Measurements from ENCODE around the gene IGFBPL1. TPM values are rescaled to one million over a fixed set of nuclear protein-coding genes. Genes with fewer than 3 reads are reported as not detected.

IGFBPL1 gene
- total RNA-seq, 1 donor from 2014 or later = not detected

DNA sequence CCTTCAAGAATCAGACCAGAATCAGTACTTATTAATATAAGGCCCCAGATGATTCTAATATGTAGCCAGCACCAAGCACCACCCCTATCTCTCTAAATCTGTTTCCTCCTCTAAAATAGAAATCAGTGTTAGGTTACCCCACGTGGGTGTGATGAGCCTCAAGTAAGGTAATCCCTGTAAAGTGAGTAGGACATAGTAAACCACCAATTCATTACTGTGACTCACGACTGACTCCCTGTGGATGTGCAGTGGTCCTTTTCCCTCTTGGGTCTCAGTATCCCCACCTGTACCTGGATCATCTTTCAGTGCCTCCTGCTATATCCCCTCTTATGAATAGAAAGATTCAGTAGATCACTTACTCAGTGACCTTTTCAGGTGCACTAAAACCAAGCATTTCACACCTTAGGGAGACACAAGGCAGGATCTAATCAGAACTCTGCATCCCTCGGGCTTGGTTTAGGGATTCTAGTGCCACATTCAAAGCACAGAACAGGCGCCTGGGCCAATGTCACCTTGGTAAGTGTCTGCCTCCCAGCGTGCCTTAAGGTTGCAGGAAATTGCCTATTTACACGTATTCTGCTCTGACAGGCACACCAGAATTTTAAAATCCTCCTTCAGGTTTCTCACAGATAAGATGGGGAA, 43.9 kb downstream of the IGFBPL1 start:
- DNase-seq (ENCODE audit: low spot score) = no peak

GRCh38 chr9:38377336-38378083, 46.7 kb downstream of the IGFBPL1 start:
- DNase-seq (ENCODE audit: low spot score) = peak; percentile 87

DNA sequence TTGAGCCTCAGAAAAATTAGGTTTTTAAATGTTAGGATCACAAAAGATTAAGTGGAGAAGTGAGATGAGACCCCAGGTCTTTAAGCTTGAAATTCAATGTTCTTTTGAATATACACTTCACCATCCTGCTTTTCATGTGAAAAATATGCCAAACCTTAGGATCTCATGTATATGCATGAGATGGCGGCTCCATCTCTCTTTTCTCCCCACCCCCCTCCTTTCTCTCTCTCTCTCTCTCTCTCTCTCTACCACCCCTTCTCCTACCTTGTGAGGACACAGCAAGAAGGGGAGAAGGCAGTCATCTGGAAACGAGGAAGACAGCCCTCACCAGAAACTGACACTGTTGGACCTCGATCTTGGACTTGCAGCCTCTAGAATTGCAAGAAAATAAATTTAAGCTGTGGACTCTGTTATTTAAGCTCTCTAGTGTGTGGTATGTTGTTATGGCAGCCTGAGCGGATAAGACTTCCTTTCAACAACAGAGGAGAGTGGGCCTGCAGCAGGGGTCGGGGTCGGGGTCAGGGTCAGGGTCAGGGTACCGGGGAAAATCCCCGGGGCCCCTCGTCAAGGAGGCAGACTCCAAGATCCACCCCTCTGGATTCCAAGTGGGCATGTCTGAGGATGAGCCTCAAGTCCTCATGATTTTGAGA, 48.1 kb downstream of the IGFBPL1 start:
- no peak for DNase-seq (ENCODE audit: low spot score)

GRCh38 chr9:38375572-38375963, 48.7 kb downstream of the IGFBPL1 start:
- peak; percentile 30 for DNase-seq (ENCODE audit: low spot score)

DNA sequence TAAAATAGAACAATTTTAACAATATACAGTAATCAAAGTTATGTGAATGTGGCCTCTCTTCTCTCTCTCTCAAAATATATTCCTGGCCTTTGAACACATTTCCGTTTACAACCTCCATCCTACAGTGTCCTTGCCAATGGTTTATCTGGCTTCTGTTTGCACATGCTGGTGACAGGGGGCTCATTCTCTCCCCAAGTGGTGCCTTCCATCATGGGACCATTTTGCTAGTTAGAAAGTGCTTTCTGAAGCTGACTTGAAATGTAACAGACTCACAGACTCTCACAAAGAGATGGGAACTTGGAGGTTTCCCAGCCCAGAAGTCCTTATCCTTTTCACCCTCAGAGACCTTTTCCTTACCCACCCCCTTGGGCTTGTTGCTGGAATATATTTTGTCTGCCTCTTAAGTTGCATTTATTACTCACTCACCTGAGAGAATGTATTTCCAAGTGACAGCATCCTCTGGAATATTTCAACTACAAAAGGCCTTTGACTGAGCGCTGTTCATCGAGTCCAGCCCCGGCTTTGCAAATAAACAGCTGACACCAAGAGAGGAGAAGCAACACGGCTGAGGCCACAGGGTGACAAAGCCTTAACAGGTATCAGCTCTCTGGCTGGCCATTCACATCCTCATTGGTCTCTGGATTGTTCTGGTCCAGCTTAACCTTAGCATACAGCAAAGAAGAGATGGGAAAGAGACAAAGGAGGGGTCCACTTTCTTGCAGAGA, 49.2 kb downstream of the IGFBPL1 start:
- DNase-seq (ENCODE audit: low spot score) = peak; percentile 39

GRCh38 chr9:38373679-38374078, 50.6 kb downstream of the IGFBPL1 start:
- DNase-seq (ENCODE audit: low spot score) = no peak

DNA sequence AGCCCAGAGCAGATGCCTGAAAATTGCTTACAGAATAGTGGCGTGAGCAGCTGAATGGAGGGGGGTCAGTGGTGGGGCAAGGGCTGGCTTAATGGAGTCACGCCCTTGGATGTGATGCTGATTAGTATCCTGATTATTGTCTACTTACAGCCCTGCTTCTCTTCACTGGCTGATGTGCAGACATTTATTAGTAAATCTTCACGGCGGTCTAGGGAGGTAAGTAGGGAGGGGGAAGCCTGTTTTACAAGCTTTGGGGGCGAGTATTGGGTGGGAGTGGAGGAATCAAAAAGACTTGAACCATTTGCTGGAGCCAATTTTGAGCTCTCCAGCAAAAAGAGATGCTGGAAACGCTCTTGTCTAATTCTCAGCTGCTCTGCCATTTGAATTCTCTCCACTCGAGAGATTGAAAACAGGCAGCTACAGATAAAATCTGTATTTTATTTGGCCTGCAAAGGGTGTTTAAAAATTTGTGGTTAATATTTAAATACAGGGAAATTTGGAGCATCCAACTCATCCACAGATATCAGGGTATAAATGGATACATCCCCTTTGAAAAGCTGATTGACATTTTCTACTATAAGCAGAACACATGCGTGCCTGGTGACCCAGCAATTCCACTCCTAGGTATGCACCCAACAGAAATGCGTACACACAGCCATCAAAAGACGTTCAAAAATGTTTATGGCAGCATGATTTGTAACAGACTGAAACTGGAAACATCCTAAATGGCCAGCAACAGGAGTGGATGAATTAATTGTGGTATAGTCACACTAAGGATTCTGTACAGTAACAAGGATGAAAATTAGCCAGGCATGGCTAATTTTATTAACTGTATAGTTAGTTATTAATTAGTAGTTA, 51.3 kb downstream of the IGFBPL1 start:
- no peak for DNase-seq (ENCODE audit: low spot score)

- no peak for DNase-seq (ENCODE audit: low spot score)
These were observed 52.8 kb downstream of the IGFBPL1 start for GRCh38 chr9:38371495-38371894.

- peak; percentile 41 for DNase-seq (ENCODE audit: low spot score)
These were observed 54.1 kb downstream of the IGFBPL1 start for GRCh38 chr9:38370176-38370575.

GRCh38 chr9:38368731-38369130, 55.5 kb downstream of the IGFBPL1 start:
- DNase-seq (ENCODE audit: low spot score) = no peak

DNA sequence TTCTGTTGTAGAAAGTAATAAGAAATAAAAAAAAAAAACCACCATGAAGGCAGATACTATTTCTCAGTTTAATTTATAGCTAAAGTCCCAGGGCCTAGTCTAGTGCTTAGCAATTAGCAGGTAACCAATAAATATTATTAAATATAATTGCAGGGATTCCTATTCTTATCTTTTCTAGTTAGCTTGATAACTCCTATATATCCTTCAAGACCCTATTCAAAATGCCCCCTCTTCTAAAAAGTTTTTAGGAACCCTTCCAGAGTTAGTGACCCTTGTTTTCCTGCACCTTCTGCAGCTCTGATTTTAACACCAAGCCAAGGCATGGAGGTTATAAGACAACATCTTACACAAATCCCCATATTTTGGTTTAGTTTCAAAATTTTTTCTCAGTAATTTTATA, 56.4 kb downstream of the IGFBPL1 start:
- no peak for DNase-seq (ENCODE audit: low spot score)

DNA sequence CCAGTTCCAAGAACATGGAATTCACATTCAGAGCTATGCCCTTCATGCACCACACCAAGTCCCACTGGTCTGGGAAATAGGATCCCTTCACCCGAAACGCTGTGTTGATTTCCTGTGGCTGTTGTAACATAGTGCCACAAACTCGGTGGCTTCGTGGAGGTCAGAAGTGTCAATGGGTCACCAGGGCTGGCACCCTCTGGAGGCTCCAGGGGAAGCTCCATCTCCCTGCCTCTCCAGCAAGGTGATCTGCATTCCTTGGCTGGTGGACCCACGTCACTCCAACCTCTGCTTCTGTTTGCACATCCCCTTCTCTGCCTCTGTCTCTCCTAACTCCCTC, 60.7 kb downstream of the IGFBPL1 start:
- DNase-seq (ENCODE audit: low spot score) = peak; percentile 78

DNA sequence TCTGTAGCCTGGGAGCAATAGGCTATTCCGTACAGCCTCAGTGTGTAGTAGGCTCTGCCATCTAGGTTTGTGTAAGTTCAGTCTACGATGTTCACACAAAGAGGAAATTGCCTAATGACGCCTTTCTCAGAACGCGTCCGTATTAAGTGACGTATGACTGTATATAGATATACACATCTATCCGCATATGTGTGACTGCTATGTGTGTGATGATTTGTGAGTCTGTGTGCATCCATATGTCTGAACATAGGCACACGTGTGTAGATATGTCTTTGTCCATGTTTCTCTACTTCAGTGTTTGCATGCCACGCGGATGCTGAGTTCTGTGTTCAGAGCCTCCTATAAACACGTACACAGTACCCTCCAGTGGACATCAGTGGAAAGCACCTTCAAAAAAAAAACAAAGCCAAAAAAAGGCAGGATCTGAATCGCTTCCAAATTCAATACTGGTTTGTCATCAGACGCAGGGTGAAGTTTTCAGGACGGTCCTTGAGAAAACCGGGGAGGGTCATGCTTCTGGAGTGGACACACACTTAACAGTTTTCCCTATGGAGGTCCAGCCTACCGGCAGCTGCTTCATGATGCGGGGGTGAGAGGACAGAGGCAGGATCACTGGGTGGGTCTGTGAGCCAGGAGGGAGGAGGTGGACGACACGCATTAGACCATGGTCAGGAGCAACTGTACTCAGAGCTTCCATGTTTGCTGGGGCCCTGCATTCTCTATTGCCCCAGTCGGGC, 61.2 kb downstream of the IGFBPL1 start:
- peak; percentile 2 for DNase-seq (ENCODE audit: low spot score)

GRCh38 chr9:38361473-38361850, 62.8 kb downstream of the IGFBPL1 start:
- DNase-seq (ENCODE audit: low spot score) = peak; percentile 55

GRCh38 chr9:38360839-38361472, 63.3 kb downstream of the IGFBPL1 start:
- DNase-seq (ENCODE audit: low spot score) = peak; percentile 22

- DNase-seq (ENCODE audit: low spot score) = peak; percentile 20
These were observed 64.4 kb downstream of the IGFBPL1 start for GRCh38 chr9:38359689-38360385.

DNA sequence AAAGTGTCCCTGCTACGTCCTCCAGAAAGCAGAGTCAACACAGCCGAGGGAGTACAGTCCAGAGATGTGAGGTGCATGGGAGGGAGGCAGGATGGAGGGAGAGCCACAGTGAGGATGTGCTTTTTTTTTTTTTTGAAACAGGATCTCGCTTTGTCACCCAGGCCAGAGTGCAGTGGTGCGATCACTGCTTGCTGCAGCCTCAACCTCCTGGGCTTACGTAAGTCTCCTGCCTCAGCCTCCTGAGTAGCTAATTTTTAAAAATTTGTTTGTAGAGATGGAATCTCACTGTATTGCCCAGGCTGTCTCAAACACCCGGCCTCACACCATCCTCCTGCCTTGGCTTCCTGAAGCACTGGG, 65.0 kb downstream of the IGFBPL1 start:
- DNase-seq (ENCODE audit: low spot score) = peak; percentile 12

DNA sequence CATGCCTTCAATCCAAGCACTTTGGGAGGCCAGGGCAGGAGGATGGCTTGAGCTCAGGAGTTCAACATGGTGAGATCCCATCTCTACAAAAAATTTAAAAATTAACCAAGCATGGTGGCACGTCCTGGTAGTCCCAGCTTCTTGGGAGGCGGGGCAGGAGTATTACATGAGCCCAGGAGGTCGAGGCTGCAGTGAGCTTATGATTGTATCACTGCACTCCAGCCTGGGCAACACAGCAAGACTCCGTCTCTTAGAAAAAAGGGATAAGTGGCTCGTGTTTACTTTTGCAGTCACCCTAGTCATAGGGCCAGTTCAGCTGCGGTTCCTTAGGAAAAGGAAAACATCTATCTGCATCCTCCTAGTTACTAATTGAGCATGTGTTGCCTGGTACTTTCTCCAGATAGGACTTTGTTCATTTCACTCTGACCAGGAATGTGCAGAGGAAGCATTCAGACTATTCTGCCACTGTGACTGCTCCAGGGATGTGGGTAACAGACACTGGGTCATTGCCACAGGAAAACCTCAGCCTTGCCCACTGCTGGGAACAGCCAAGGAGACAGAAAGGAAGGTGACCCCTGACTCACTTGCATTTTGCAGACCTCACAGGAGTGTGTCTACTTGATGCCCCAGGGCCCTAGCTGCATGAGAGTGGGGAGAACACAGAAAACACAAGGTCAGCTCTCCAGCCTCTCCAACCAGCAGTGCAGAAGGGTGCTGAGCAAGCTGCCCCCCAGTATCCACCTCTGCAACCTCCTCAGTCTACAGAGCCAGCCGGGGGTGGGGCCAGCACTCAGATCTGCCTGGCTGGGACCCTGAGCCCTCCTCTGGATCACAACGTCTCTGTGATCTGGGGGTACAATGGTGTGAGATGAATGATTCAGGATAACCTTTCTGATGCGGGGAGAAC, 65.6 kb downstream of the IGFBPL1 start:
- DNase-seq (ENCODE audit: low spot score) = peak; percentile 49
